ENCODE measurements around the gene KCNF1.

KCNF1 gene

DNA sequence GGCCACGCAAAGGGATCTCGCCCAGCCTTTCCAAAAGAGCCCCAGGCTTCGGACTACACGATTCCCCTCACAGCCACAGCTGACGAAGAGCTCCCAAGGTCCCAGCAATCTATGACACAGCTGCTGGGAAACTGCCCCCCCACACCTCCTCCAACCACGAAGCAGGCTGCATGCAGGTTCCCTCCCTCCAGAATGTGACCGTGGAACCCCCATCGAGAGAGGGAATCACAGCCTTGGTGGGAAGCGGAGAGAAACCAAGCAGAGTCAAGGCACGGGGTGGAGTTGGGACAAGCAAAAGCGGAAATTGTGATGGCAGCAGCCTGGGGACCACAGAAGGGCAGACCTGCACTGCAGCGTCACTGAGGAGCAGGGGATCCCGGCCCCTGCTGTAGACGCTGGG is 50.3 kb downstream of the KCNF1 start:
- no peaks in the 10 kb centered on the region for H3K4me1 Mint-ChIP-seq
- ATAC-seq (replicated peaks; ENCODE audit: extremely low read depth, poor library complexity, severe bottlenecking) (no peak), DNase-seq (ENCODE audit: low spot score in 2 of 2) (no peak)
- peaks cover 4% of the 10 kb centered on the region for H3K36me3 Mint-ChIP-seq (ENCODE audit: insufficient read depth)
- H3K4me3 Mint-ChIP-seq, result no peak overlapping the region
- H3K27me3 Mint-ChIP-seq, result peaks cover 73% of the 10 kb centered on the region
- no peaks in the 10 kb centered on the region for H3K9me3 Mint-ChIP-seq
- H3K27ac Mint-ChIP-seq (ENCODE audit: low read depth), result no peak overlapping the region

DNA sequence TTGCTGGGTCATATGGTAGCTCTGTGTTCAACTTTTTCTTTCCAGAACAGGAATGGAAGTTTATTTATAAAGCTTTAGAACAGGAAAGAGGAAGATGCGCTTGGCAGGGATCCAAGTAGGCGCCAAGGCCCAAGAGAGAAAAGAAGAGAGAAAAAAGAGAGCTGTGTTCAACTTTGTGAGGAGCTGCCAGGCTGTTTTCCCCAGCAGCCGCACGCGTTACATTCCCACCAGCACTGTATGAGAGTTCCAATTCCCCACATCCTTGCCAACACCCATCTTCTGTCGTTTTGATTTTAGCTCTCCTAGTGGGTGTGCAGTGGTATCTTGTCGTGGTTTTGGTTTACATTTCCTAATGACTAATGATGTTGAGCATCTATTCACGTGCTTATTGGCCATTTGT is 51.4 kb downstream of the KCNF1 start:
- Mint-ChIP-seq H3K27me3 (peaks cover 73% of the 10 kb centered on the region), H3K36me3 (ENCODE audit: insufficient read depth) (peaks cover 6% of the 10 kb centered on the region), H3K9me3 (no peaks in the 10 kb centered on the region), H3K4me1 (no peaks in the 10 kb centered on the region), H3K4me3 (no peak overlapping the region), H3K27ac (ENCODE audit: low read depth) (no peak overlapping the region)
- DNase-seq (ENCODE audit: low spot score in 2 of 2), result no peak
- no peak for ATAC-seq (replicated peaks; ENCODE audit: extremely low read depth, poor library complexity, severe bottlenecking)

Measured in central memory CD8-positive, alpha-beta T cell (primary cell).